ENCODE results near the gene GRIN2D.

The GRIN2D gene

DNA sequence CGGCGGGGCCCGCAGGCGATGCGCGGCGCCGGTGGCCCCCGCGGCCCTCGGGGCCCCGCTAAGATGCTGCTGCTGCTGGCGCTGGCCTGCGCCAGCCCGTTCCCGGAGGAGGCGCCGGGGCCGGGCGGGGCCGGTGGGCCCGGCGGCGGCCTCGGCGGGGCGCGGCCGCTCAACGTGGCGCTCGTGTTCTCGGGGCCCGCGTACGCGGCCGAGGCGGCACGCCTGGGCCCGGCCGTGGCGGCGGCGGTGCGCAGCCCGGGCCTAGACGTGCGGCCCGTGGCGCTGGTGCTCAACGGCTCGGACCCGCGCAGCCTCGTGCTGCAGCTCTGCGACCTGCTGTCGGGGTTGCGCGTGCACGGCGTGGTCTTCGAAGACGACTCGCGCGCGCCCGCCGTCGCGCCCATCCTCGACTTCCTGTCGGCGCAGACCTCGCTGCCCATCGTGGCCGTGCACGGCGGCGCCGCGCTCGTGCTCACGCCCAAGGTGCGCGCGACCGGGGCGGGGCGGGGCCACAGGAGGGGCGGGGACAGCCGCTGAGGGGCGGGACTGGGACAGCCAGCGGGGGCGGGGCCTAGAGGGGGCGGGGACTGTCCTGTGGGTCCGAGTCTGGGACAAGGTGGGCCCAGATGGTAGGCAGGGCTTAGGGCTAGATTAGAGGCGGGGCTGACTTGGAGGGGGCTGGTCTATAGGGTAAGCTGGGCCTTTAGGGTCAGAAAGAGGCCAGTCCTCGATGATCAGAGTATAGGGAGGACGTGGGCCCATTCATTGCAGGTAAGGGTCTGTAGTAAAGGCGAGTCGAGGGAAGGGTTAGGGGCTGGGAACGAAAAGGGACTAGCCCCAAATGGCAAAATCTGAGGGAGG lies 5.1 kb downstream of the GRIN2D start:
- Histone ChIP-seq H3K36me3 (ENCODE audit: control insufficient read depth, insufficient read depth, low read length) (no peaks in the 10 kb centered on the region), H3K4me3 (ENCODE audit: low read depth, low read length) (peak overlapping the region; percentile 57), H3K27ac (no peak overlapping the region), H3K4me2 (ENCODE audit: low read length) (peak overlapping the region; percentile 83), H3K4me1 (no peaks in the 10 kb centered on the region), H3K9me3 (ENCODE audit: control insufficient read depth, low read length) (no peaks in the 10 kb centered on the region), H2AFZ (peak overlapping the region; percentile 54), H3K79me2 (no peaks in the 10 kb centered on the region), H3K27me3 (ENCODE audit: control insufficient read depth, insufficient read depth, low read length) (no peaks in the 10 kb centered on the region), H3K9ac (no peak overlapping the region)
- TF ChIP-seq, protein P1, sequence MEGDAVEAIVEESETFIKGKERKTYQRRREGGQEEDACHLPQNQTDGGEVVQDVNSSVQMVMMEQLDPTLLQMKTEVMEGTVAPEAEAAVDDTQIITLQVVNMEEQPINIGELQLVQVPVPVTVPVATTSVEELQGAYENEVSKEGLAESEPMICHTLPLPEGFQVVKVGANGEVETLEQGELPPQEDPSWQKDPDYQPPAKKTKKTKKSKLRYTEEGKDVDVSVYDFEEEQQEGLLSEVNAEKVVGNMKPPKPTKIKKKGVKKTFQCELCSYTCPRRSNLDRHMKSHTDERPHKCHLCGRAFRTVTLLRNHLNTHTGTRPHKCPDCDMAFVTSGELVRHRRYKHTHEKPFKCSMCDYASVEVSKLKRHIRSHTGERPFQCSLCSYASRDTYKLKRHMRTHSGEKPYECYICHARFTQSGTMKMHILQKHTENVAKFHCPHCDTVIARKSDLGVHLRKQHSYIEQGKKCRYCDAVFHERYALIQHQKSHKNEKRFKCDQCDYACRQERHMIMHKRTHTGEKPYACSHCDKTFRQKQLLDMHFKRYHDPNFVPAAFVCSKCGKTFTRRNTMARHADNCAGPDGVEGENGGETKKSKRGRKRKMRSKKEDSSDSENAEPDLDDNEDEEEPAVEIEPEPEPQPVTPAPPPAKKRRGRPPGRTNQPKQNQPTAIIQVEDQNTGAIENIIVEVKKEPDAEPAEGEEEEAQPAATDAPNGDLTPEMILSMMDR (IDR thresholded peaks at IDR 0.05), result no peak

DNA sequence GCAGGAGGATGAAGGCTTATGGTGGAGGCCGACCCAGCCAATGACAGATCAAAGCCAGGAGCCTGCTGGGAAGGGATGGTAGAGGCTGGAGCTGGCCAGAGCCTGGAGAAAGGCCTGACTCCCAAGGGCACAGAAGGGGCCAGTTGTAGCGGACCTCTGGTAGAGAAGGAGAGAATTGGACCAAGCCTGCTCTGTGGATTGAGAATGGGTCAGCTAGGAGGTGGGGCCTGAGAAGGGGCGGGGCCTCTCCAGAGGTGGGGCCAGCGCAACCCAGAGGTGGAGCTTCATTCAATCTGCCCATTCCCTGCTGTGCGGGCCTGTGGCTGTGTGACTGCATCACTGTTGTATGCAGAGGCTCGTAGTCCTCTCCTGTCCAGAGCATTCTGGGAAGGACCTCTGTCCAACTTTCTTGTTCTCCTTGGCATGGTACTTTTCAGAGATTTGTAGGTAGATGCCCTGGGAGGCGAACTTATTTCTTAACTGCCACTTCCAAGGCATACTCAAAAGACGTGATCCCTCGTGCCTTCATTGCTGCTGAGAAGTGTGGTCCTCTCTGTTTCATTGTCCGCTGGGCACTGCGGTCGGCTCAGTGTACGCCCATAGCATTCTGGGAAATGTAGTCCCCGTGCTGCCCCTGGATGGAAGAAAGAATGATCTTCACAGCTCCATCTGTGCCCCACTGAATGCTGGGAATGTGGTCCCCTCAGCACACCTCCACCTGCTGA lies 6.7 kb downstream of the GRIN2D start:
- no peak overlapping the region for H2AFZ ChIP-seq
- no peaks in the 10 kb centered on the region for H3K4me1 ChIP-seq
- no peak overlapping the region for H3K27ac ChIP-seq
- H3K36me3 ChIP-seq (ENCODE audit: control insufficient read depth, insufficient read depth, low read length), result no peaks in the 10 kb centered on the region
- H3K27me3 ChIP-seq (ENCODE audit: control insufficient read depth, insufficient read depth, low read length), result no peaks in the 10 kb centered on the region
- TF ChIP-seq, protein P1 (IDR thresholded peaks at IDR 0.05), result no peak
- no peak overlapping the region for H3K9ac ChIP-seq
- H3K4me3 ChIP-seq (ENCODE audit: low read depth, low read length), result no peak overlapping the region
- H3K79me2 ChIP-seq, result no peaks in the 10 kb centered on the region
- no peaks in the 10 kb centered on the region for H3K9me3 ChIP-seq (ENCODE audit: control insufficient read depth, low read length)
- H3K4me2 ChIP-seq (ENCODE audit: low read length), result no peak overlapping the region

DNA sequence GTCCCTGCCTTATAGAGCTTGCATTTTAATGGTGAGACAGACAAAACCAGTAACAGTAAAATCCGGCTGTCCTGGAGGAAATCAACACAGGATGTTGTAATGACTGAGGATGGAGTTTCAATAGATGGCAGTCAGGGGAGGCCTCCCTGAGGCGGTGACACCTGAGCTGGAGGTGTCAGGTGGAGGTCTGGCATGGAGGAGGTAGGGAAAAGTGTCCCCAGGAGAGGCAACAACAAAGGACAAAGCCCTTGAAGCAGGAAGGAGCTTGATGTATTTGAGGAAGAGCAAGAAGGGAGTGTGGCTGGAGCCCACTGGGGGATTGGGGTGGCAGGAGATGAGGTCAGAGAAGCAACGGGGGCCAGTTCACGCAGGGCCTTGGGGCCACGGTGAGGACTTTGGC lies 7.8 kb downstream of the GRIN2D start:
- H3K36me3 ChIP-seq (ENCODE audit: control insufficient read depth, insufficient read depth, low read length), result no peaks in the 10 kb centered on the region
- H3K4me3 ChIP-seq (ENCODE audit: low read depth, low read length), result no peak overlapping the region
- H3K9me3 ChIP-seq (ENCODE audit: control insufficient read depth, low read length), result no peaks in the 10 kb centered on the region
- H3K4me1 ChIP-seq, result no peaks in the 10 kb centered on the region
- no peak overlapping the region for H3K27ac ChIP-seq
- H2AFZ ChIP-seq, result no peak overlapping the region
- H3K4me2 ChIP-seq (ENCODE audit: low read length), result no peak overlapping the region
- no peaks in the 10 kb centered on the region for H3K27me3 ChIP-seq (ENCODE audit: control insufficient read depth, insufficient read depth, low read length)
- TF ChIP-seq, protein P1 (IDR thresholded peaks at IDR 0.05), result no peak
- no peak overlapping the region for H3K9ac ChIP-seq
- no peaks in the 10 kb centered on the region for H3K79me2 ChIP-seq

DNA sequence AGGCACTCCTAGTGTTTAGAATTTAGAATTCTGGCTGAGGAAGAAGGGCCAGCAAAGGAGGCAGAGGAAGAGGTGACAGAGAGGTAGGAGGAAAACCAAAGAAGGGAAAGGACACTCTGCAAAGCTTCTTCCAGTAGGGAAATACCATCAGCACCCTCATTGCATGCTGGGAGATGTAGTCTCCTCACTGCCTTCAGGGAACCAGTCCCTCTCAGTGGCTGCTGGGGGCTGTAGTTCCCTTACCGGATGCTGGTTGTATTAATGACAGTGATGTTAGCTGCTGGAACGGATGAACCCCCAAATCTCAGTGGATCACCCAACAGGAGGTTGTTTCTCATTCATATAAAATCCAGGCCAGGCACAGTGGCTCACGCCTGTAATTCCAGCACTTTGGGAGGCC lies 10.1 kb downstream of the GRIN2D start:
- Histone ChIP-seq H3K4me3 (ENCODE audit: low read depth, low read length) (no peak overlapping the region), H3K36me3 (ENCODE audit: control insufficient read depth, insufficient read depth, low read length) (no peaks in the 10 kb centered on the region), H3K27ac (no peak overlapping the region), H3K27me3 (ENCODE audit: control insufficient read depth, insufficient read depth, low read length) (no peaks in the 10 kb centered on the region), H3K9ac (no peak overlapping the region), H3K9me3 (ENCODE audit: control insufficient read depth, low read length) (no peaks in the 10 kb centered on the region), H3K4me2 (ENCODE audit: low read length) (no peak overlapping the region), H3K79me2 (no peaks in the 10 kb centered on the region), H2AFZ (peak overlapping the region; percentile 67), H3K4me1 (no peaks in the 10 kb centered on the region)
- TF ChIP-seq, protein P1 (IDR thresholded peaks at IDR 0.05), result no peak

Data from parathyroid adenoma (tissue), 2 donors.